ENCODE measurements around the gene WFS1. TPM values are rescaled to one million over a fixed set of nuclear protein-coding genes. Genes with fewer than 3 reads are reported as not detected.

The WFS1 gene
- total RNA-seq, 1 donor from 2014 or later: 26.0 TPM

DNA sequence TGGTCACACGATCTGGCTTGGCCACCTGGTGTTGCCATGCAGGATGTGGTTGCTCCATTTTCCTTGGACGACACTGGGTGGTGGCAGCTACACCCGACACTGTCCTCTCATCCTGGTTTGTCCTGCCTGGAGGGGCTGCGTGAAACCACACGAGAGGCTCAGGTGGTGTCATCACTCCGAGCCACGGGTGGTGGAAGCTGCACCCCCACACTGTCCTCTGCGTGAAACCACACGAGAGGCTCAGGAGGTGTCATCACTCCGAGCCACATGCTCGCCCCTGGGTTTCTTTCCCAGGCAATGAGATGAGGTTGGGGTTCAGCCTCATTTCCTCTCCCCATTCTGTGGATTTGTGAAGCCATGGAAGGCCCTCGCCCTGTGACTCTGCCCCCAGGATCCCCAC is 34.3 kb downstream of the WFS1 start:
- TF ChIP-seq, protein P1, sequence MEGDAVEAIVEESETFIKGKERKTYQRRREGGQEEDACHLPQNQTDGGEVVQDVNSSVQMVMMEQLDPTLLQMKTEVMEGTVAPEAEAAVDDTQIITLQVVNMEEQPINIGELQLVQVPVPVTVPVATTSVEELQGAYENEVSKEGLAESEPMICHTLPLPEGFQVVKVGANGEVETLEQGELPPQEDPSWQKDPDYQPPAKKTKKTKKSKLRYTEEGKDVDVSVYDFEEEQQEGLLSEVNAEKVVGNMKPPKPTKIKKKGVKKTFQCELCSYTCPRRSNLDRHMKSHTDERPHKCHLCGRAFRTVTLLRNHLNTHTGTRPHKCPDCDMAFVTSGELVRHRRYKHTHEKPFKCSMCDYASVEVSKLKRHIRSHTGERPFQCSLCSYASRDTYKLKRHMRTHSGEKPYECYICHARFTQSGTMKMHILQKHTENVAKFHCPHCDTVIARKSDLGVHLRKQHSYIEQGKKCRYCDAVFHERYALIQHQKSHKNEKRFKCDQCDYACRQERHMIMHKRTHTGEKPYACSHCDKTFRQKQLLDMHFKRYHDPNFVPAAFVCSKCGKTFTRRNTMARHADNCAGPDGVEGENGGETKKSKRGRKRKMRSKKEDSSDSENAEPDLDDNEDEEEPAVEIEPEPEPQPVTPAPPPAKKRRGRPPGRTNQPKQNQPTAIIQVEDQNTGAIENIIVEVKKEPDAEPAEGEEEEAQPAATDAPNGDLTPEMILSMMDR (IDR thresholded peaks at IDR 0.05; ENCODE audit: insufficient read depth, low read length, poor library complexity, severe bottlenecking): no peak
- H3K36me3 ChIP-seq (ENCODE audit: control insufficient read depth, insufficient read depth, low read length): no peaks in the 10 kb centered on the region
- DNase-seq (ENCODE audit: low read depth): no peak
- H3K4me3 ChIP-seq (ENCODE audit: low read depth, low read length): no peak overlapping the region
- H3K27me3 ChIP-seq (ENCODE audit: control insufficient read depth, insufficient read depth, low read length): peaks cover 17% of the 10 kb centered on the region

DNA sequence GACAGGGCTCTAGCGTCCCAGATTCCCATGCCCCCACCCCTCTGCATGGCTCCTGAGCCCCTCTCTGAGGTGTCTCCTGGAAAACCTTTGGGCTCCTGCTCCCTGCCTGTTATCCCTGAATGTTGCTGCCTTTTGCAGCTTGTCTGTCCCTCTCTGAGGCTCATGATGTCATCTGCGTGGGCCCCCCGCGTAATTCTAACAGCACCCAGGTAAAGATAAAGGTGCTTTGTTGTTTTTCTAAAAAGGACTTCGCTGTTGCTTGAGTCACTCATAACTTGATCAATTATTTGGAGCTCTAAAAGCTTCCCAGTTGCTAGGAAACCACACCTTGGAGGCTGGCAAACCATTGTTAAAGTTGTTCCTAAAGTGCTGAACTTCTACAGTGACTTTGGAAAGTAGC is 36.6 kb downstream of the WFS1 start:
- DNase-seq (ENCODE audit: low read depth): no peak
- Histone ChIP-seq H3K36me3 (ENCODE audit: control insufficient read depth, insufficient read depth, low read length) (no peaks in the 10 kb centered on the region), H3K4me3 (ENCODE audit: low read depth, low read length) (no peak overlapping the region), H3K27me3 (ENCODE audit: control insufficient read depth, insufficient read depth, low read length) (peaks cover 37% of the 10 kb centered on the region)
- TF ChIP-seq, protein P1 (IDR thresholded peaks at IDR 0.05; ENCODE audit: insufficient read depth, low read length, poor library complexity, severe bottlenecking): no peak

DNA sequence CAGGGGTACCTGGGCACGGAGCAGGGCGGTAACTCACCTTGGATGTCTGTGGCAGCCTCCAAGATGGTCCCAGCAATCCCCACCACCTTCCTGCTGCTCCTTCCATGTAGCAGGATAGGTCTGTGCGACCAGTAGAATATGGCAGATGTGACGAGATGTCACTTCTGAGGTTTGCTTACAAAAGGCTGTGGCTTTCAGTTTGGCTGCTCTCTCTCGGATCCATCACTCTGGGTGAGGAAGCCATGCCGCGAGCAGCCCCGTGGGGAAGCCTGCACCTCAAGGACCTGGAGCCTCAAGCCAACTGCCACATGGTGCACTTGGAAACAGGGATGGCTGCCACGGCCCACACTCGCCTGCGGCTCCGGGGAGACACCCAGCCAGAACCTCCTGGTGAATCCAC is 37.6 kb downstream of the WFS1 start:
- TF ChIP-seq, protein P1 (IDR thresholded peaks at IDR 0.05; ENCODE audit: insufficient read depth, low read length, poor library complexity, severe bottlenecking): no peak
- H3K36me3 ChIP-seq (ENCODE audit: control insufficient read depth, insufficient read depth, low read length): no peaks in the 10 kb centered on the region
- DNase-seq (ENCODE audit: low read depth): no peak

DNA sequence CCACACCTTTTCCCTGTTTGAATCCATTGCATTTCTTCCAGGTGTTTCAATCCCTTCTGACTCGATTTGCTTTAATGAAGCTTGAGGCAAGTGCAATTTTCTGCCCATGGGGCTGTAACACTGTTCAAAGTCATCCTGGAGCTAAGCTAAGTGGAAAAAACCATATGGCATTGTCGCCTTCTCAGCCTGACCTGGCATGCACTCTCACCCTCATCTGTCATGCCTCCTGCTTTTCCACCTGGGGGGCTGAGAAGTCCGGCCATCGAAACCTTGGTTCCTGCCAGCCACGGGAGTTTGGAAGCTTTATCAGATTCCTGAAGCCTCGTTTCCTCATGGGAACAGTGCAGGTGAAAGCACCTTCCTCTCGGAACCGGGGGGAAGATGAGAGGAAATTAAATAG is 38.2 kb downstream of the WFS1 start:
- Histone ChIP-seq H3K36me3 (ENCODE audit: control insufficient read depth, insufficient read depth, low read length) (no peaks in the 10 kb centered on the region), H3K4me3 (ENCODE audit: low read depth, low read length) (no peak overlapping the region), H3K27me3 (ENCODE audit: control insufficient read depth, insufficient read depth, low read length) (peaks cover 37% of the 10 kb centered on the region)
- DNase-seq (ENCODE audit: low read depth): no peak
- TF ChIP-seq, protein P1 (IDR thresholded peaks at IDR 0.05; ENCODE audit: insufficient read depth, low read length, poor library complexity, severe bottlenecking): no peak

More for the DNA sequence above, 37.6 kb downstream of the WFS1 start:
- peaks cover 37% of the 10 kb centered on the region for H3K27me3 ChIP-seq (ENCODE audit: control insufficient read depth, insufficient read depth, low read length)
- H3K4me3 ChIP-seq (ENCODE audit: low read depth, low read length): no peak overlapping the region

DNA sequence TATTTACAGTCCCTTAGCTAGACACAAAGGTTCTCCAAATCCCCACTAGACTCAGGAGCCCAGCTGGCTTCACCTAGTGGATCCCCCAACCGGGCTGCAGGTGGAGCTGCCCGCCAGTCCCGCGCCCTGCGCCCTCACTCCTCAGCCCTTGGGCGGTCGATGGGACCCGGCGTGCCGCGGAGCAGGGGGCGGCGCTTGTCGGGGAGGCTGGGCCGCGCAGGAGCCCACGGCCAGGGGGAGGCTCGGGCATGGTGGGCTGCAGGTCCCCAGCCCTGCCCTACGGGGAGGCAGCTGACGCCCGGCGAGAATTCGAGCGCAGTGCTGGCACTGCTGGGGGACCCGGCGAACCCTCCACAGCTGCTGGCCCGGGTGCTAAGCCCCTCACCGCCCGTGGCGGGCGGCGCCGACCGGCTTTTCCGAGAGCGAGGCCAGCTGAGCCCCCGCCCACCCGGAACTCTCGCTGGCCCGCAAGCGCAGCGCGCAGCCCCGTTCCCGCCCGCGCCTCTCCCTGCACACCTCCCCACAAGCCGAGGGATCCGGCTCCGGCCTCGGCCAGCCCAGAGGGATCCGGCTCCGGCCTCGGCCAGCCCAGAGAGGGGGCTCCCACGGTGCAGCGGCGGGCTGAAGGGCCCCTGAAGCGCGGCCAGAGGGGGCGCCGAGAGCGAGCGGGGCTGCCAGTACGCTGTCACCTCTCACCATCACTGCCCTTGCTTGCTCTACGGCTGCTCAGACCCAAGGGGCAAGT is 39.4 kb downstream of the WFS1 start:
- DNase-seq (ENCODE audit: low read depth): no peak
- TF ChIP-seq, protein P1 (IDR thresholded peaks at IDR 0.05; ENCODE audit: insufficient read depth, low read length, poor library complexity, severe bottlenecking): no peak
- H3K36me3 ChIP-seq (ENCODE audit: control insufficient read depth, insufficient read depth, low read length): no peaks in the 10 kb centered on the region
- H3K4me3 ChIP-seq (ENCODE audit: low read depth, low read length): peak overlapping the region; percentile 40
- peaks cover 39% of the 10 kb centered on the region for H3K27me3 ChIP-seq (ENCODE audit: control insufficient read depth, insufficient read depth, low read length)

DNA sequence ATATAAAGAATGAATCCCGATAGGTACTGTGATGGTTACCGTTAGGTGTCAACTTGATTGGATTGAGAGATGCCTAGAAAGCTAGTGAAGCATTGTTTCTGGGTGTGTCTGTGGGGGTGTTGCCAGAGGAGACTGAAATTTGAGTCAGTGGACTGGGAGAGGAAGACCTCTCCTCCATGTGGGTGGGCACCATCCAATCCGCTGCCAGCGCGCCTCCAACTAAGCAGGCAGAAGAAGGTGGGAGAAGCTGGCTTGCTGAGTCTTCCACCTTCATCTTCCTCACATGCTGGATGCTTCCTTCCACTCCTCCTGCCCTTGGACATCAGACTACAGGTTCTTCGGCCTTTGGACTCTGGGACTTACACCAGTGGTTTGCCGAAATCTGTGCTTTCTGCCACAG is 40.1 kb downstream of the WFS1 start:
- no peak for DNase-seq (ENCODE audit: low read depth)
- peaks cover 39% of the 10 kb centered on the region for H3K27me3 ChIP-seq (ENCODE audit: control insufficient read depth, insufficient read depth, low read length)
- no peaks in the 10 kb centered on the region for H3K36me3 ChIP-seq (ENCODE audit: control insufficient read depth, insufficient read depth, low read length)
- H3K4me3 ChIP-seq (ENCODE audit: low read depth, low read length): no peak overlapping the region
- TF ChIP-seq, protein P1 (IDR thresholded peaks at IDR 0.05; ENCODE audit: insufficient read depth, low read length, poor library complexity, severe bottlenecking): no peak
